K562 (cell line): ENCODE results near the gene PSD4. TPM values are rescaled to one million over a fixed set of nuclear protein-coding genes. Genes with fewer than 3 reads are reported as not detected.
A peak's percentile ranks its signal among the peaks of the same experiment; 100 is the strongest.

Experiments used
- ESRRB ChIP-seq: fragments of 250-450 bp; sonication (Bioruptor Pico); IDR thresholded peaks from 2 replicates; pipeline ENCODE4 v1.5.0; 2020; ENCODE audit warnings: mild to moderate bottlenecking, moderate library complexity, borderline replicate concordance
- MCM5 ChIP-seq: fragments of 450-650 bp; IDR thresholded peaks from 2 replicates; pipeline ENCODE4 v1.6.1; 2016; ENCODE audit warnings: low read depth
- MCM7 ChIP-seq, 2 experiments: fragments of 450-650 bp; IDR thresholded peaks; 2 replicates each; pipeline ENCODE4 v1.6.1; 2016 to 2018
- MED1 ChIP-seq: sonication (generic); formaldehyde crosslinking; IDR thresholded peaks from 2 replicates; pipeline ENCODE4 v1.8.1; 2023; ENCODE audit warnings: missing genetic modification reagents, borderline replicate concordance
- TEAD2 ChIP-seq: fragments of 450-650 bp; IDR thresholded peaks from 2 replicates; pipeline ENCODE4 v1.6.1; 2016; ENCODE audit warnings: missing genetic modification characterization, control low read depth, missing compliant biosample characterization
- ZNF143 ChIP-seq: sonication (generic); formaldehyde crosslinking; IDR thresholded peaks from 2 replicates; pipeline ENCODE4 v1.9.0; 2022; ENCODE audit warnings: mild to moderate bottlenecking, missing genetic modification reagents
- ZNF354B ChIP-seq: fragments of 250-450 bp; sonication (Bioruptor Pico); IDR thresholded peaks from 2 replicates; pipeline ENCODE4 v1.4.0; 2020
- ZNF717 ChIP-seq: fragments of 250-450 bp; sonication (Bioruptor Pico); IDR thresholded peaks from 2 replicates; pipeline ENCODE4 v1.5.0; 2021
- polyA plus RNA-seq, 8 experiments: library from polyadenylated mRNA; depleted of rRNA in 4 of 8; stranded (reverse) in 5 of 8; unstranded in 3 of 8; fragments of >200 nt; fragmentation: Nextera tagmentation in 2 of 8; fragmentation: Illumina TruSeq in 1 of 8; extraction: Ambion mirVana in 2 of 8; extraction: Trizol in 1 of 8; gene quantifications; 2 replicates each; pipeline versions ENCODE4 v1.2.1 to v1.2.3, GENCODE V29; 2011 to 2014; ENCODE audit warnings: inconsistent platforms in 1 of 8, missing spikeins in 1 of 8
- total RNA-seq, 7 experiments: library from RNA; depleted of rRNA in 6 of 7; stranded (reverse); fragments of >200 nt in 6 of 7; fragmentation: Illumina TruSeq in 2 of 7; extraction: Trizol in 2 of 7; gene quantifications; 2 replicates each; pipeline versions ENCODE4 v1.2.1 to v1.2.3, GENCODE V29; 2011 to 2021; ENCODE audit warnings: low replicate concordance in 1 of 7
- TF ChIP-seq, protein P1 (sequence below): fragments of 250-450 bp; sonication (Bioruptor Pico); IDR thresholded peaks from 2 replicates; pipeline ENCODE4 v1.4.0; 2020; ENCODE audit warnings: mild to moderate bottlenecking, moderate library complexity, borderline replicate concordance
- TF ChIP-seq, protein P2 (sequence below), 3 experiments: IDR thresholded peaks in 2 of 3; conservative IDR thresholded peaks in 1 of 3; 2 replicates each; pipeline ENCODE4 v1.5.1; 2011 to 2012; ENCODE audit warnings: low read length in 3 of 3, mild to moderate bottlenecking in 3 of 3, control low read depth in 2 of 3, improper control_type of control experiment in 1 of 3, inconsistent platforms in 1 of 3, low read depth in 1 of 3, mixed read lengths in 1 of 3, moderate library complexity in 1 of 3; ENCODE audit not compliant: insufficient read depth in 2 of 3
- TF ChIP-seq, protein P3 (sequence below): fragments of 200-400 bp; formaldehyde crosslinking; IDR thresholded peaks from 2 replicates; pipeline ENCODE4 v1.6.1; 2017; ENCODE audit warnings: mild to moderate bottlenecking, low read depth, low read length, moderate library complexity

Gene PSD4
- total and polyA plus RNA-seq, 9 of the 15 experiments (the other 6 are each of a cell fraction or from before 2014, with no cell fraction given), result 0.46 to 54.0 (median 20.8) TPM

DNA sequence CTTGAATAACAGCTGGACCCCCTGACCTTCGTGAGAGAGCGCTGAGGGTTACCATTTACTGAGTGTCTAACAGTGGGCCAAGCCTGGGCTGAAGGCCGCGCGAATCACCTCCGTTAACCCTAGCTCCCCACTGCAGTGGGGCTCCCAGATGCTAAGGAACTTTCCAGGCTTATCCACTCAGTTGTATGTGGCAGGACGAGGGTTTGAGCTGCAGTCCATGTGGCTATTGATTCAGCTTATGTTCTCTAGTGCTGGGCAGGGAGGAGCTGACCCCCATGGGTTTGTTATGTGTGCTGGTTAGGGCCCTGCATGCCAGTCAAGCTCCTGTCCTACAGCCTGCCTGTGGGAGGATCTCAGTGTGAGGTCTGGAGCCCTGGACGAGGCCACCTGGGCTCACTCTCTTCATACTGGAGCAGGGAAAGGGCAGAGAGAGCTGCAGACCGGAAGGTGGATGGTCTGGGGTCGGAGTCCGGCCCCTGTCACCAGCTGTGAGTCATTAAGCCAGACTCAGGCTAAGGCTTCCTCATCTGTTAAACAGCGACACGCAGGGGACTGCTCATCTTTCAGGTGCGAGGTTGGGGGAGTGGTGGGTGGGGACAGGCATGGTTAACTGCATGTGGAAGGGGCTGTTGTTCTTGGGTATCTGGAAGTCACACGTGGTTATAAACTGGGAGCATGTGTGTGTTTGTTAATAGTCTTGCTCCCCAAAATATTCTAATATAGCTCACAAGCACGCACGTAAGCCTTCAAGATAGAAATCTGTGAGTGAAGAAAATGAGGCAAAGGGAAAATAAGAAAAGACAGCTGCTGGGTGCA, 6.6 kb downstream of the PSD4 start (continued):
- TF ChIP-seq MCM7 (IDR thresholded peaks at IDR 0.05) (no peak), ZNF143 (CRISPR knock-in tag) (no peak), MED1 (CRISPR knock-in tag) (no peak), MCM5 (no peak), ZNF717 (no peak), TEAD2 (tag) (no peak), ESRRB (CRISPR knock-in tag) (no peak), ZNF354B (CRISPR knock-in tag) (no peak)
- TF ChIP-seq, protein P1, sequence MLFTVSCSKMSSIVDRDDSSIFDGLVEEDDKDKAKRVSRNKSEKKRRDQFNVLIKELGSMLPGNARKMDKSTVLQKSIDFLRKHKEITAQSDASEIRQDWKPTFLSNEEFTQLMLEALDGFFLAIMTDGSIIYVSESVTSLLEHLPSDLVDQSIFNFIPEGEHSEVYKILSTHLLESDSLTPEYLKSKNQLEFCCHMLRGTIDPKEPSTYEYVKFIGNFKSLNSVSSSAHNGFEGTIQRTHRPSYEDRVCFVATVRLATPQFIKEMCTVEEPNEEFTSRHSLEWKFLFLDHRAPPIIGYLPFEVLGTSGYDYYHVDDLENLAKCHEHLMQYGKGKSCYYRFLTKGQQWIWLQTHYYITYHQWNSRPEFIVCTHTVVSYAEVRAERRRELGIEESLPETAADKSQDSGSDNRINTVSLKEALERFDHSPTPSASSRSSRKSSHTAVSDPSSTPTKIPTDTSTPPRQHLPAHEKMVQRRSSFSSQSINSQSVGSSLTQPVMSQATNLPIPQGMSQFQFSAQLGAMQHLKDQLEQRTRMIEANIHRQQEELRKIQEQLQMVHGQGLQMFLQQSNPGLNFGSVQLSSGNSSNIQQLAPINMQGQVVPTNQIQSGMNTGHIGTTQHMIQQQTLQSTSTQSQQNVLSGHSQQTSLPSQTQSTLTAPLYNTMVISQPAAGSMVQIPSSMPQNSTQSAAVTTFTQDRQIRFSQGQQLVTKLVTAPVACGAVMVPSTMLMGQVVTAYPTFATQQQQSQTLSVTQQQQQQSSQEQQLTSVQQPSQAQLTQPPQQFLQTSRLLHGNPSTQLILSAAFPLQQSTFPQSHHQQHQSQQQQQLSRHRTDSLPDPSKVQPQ, result no peak
- TF ChIP-seq, protein P2, sequence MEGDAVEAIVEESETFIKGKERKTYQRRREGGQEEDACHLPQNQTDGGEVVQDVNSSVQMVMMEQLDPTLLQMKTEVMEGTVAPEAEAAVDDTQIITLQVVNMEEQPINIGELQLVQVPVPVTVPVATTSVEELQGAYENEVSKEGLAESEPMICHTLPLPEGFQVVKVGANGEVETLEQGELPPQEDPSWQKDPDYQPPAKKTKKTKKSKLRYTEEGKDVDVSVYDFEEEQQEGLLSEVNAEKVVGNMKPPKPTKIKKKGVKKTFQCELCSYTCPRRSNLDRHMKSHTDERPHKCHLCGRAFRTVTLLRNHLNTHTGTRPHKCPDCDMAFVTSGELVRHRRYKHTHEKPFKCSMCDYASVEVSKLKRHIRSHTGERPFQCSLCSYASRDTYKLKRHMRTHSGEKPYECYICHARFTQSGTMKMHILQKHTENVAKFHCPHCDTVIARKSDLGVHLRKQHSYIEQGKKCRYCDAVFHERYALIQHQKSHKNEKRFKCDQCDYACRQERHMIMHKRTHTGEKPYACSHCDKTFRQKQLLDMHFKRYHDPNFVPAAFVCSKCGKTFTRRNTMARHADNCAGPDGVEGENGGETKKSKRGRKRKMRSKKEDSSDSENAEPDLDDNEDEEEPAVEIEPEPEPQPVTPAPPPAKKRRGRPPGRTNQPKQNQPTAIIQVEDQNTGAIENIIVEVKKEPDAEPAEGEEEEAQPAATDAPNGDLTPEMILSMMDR (IDR thresholded peaks at IDR 0.05 in 2 of 3, conservative IDR thresholded peaks at IDR 0.05 in 1 of 3; ENCODE audit: insufficient read depth in 2 of 3, low read depth in 1 of 3, low read length in 3 of 3), result peak in 1 of 3 experiments; percentile 10; a peak in 1 of 6 replicates
- TF ChIP-seq, protein P3, sequence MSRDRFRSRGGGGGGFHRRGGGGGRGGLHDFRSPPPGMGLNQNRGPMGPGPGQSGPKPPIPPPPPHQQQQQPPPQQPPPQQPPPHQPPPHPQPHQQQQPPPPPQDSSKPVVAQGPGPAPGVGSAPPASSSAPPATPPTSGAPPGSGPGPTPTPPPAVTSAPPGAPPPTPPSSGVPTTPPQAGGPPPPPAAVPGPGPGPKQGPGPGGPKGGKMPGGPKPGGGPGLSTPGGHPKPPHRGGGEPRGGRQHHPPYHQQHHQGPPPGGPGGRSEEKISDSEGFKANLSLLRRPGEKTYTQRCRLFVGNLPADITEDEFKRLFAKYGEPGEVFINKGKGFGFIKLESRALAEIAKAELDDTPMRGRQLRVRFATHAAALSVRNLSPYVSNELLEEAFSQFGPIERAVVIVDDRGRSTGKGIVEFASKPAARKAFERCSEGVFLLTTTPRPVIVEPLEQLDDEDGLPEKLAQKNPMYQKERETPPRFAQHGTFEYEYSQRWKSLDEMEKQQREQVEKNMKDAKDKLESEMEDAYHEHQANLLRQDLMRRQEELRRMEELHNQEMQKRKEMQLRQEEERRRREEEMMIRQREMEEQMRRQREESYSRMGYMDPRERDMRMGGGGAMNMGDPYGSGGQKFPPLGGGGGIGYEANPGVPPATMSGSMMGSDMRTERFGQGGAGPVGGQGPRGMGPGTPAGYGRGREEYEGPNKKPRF, result no peak
